ENCODE measurements around the gene FGFR1OP2.

DNA sequence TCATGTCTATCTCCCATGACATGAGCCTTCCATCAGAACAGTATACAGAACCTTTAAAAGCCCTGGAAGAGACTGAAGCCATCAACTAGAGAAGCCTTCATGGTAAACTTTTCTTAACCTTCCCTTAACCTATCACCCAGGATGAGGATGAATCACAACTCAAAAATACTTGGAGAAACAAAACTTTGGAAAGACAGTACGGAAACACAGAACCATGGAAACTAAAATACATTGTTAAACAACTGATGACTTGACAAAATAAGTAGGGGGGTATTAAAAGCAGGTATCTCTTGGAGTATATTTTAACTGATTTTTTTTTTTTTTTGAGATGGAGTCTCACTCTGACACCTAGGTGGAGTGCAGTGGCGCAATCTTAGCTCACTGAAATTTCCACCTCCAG, 67.2 kb downstream of the FGFR1OP2 start:
- TF ChIP-seq TCF7L2 (IDR thresholded peaks at IDR 0.05; ENCODE audit: borderline replicate concordance, low read depth, low read length) (no peak), ZNF335 (tag by site-specific recombination; conservative IDR thresholded peaks at IDR 0.05) (no peak), ZFP37 (tag by site-specific recombination; IDR thresholded peaks at IDR 0.05) (no peak), ZNF302 (tag by site-specific recombination; IDR thresholded peaks at IDR 0.05; ENCODE audit: low read depth) (no peak), ZNF416 (tag by site-specific recombination; IDR thresholded peaks at IDR 0.05) (no peak)
- TF ChIP-seq, protein P1, sequence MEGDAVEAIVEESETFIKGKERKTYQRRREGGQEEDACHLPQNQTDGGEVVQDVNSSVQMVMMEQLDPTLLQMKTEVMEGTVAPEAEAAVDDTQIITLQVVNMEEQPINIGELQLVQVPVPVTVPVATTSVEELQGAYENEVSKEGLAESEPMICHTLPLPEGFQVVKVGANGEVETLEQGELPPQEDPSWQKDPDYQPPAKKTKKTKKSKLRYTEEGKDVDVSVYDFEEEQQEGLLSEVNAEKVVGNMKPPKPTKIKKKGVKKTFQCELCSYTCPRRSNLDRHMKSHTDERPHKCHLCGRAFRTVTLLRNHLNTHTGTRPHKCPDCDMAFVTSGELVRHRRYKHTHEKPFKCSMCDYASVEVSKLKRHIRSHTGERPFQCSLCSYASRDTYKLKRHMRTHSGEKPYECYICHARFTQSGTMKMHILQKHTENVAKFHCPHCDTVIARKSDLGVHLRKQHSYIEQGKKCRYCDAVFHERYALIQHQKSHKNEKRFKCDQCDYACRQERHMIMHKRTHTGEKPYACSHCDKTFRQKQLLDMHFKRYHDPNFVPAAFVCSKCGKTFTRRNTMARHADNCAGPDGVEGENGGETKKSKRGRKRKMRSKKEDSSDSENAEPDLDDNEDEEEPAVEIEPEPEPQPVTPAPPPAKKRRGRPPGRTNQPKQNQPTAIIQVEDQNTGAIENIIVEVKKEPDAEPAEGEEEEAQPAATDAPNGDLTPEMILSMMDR (tag by site-specific recombination; IDR thresholded peaks at IDR 0.05), result no peak
- TF ChIP-seq, protein P2, sequence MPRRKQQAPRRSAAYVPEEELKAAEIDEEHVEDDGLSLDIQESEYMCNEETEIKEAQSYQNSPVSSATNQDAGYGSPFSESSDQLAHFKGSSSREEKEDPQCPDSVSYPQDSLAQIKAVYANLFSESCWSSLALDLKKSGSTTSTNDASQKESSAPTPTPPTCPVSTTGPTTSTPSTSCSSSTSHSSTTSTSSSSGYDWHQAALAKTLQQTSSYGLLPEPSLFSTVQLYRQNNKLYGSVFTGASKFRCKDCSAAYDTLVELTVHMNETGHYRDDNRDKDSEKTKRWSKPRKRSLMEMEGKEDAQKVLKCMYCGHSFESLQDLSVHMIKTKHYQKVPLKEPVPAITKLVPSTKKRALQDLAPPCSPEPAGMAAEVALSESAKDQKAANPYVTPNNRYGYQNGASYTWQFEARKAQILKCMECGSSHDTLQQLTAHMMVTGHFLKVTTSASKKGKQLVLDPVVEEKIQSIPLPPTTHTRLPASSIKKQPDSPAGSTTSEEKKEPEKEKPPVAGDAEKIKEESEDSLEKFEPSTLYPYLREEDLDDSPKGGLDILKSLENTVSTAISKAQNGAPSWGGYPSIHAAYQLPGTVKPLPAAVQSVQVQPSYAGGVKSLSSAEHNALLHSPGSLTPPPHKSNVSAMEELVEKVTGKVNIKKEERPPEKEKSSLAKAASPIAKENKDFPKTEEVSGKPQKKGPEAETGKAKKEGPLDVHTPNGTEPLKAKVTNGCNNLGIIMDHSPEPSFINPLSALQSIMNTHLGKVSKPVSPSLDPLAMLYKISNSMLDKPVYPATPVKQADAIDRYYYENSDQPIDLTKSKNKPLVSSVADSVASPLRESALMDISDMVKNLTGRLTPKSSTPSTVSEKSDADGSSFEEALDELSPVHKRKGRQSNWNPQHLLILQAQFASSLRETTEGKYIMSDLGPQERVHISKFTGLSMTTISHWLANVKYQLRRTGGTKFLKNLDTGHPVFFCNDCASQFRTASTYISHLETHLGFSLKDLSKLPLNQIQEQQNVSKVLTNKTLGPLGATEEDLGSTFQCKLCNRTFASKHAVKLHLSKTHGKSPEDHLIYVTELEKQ (tag by site-specific recombination; IDR thresholded peaks at IDR 0.05; ENCODE audit: borderline replicate concordance), result no peak
